Measurements from ENCODE around the gene LYVE1. TPM values are rescaled to one million over a fixed set of nuclear protein-coding genes. Genes with fewer than 3 reads are reported as not detected.

The LYVE1 gene
- total RNA-seq, 4 donors from 2014 or later = 0.42 to 66.8 (median 21.6) TPM

DNA sequence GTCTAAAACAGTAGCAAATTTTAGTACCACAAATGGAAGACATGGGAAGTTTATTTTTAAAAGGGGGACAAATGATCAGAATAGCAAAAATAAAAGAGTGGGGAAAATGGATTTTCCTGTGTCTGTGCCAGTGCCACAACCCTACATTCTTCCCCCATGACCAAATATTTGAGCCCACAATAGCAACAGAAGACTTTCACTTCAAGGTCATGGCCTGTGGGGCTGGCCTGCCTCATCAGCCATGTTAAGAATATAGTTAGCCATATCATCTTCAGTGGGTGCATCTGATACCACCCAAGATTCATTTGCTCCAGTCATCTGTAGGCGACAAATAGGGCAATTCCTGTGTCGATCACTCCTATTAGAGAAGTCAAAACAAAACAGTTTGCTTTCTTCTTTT is 53.8 kb downstream of the LYVE1 start:
- no peak for DNase-seq
- intact Hi-C loops (cut with DNase I) = no loop called here
- H3K36me3 ChIP-seq = peaks cover 0 to 53% (median 5%) of the 10 kb centered on the region in 3 donors
- peaks cover 0 to 29% (median 9%) of the 10 kb centered on the region in 3 donors for H3K4me1 ChIP-seq
- H3K4me3 ChIP-seq = no peak overlapping the region
- H3K9me3 ChIP-seq = no peaks in the 10 kb centered on the region
- 92 to 95% methylated on average over 2 of the region's 2 CpGs for WGBS, 2 donors
- peak overlapping the region in 1 of 4 donors; percentile 39 for H3K27ac ChIP-seq
- H3K27me3 ChIP-seq = no peaks in the 10 kb centered on the region
- TF ChIP-seq POLR2A (IDR thresholded peaks at IDR 0.05) (no peak), CTCF (IDR thresholded peaks at IDR 0.05) (no peak)

- no peaks in the 10 kb centered on the region for H3K27me3 ChIP-seq
- H3K27ac ChIP-seq = peak overlapping the region in 1 of 4 donors; percentile 39
- no peak overlapping the region for H3K4me3 ChIP-seq
- H3K9me3 ChIP-seq = no peaks in the 10 kb centered on the region
- no peak for DNase-seq
- H3K4me1 ChIP-seq = peaks cover 0 to 29% (median 9%) of the 10 kb centered on the region in 3 donors
- 22 to 24% methylated on average over 2 of the region's 2 CpGs for WGBS, 2 donors
- H3K36me3 ChIP-seq = peaks cover 0 to 48% (median 5%) of the 10 kb centered on the region in 3 donors
- TF ChIP-seq POLR2A (IDR thresholded peaks at IDR 0.05) = no peak
- TF ChIP-seq CTCF (IDR thresholded peaks at IDR 0.05) = peak in 5 of 6 experiments; percentile 20 to 57 (median 36)
- intact Hi-C loops (cut with DNase I) = no loop called here
Measured at GRCh38 chr11:10514202-10514601, 54.3 kb downstream of the LYVE1 start.

- TF ChIP-seq POLR2A (IDR thresholded peaks at IDR 0.05) (no peak), CTCF (IDR thresholded peaks at IDR 0.05) (no peak)
- H3K4me3 ChIP-seq = no peak overlapping the region
- H3K9me3 ChIP-seq = no peaks in the 10 kb centered on the region
- intact Hi-C loops (cut with DNase I) = no loop called here
- H3K36me3 ChIP-seq = peaks cover 0 to 37% (median 0%) of the 10 kb centered on the region in 3 donors
- H3K27ac ChIP-seq = no peak overlapping the region
- WGBS, 2 donors = 85 to 90% methylated on average over 6 to 10 of the region's 10 CpGs
- peaks cover 0 to 14% (median 9%) of the 10 kb centered on the region in 3 donors for H3K4me1 ChIP-seq
- DNase-seq = no peak
- no peaks in the 10 kb centered on the region for H3K27me3 ChIP-seq
Measured at GRCh38 chr11:10511181-10511621, 57.3 kb downstream of the LYVE1 start.

Other genes starting within 250 kb of the LYVE1 start
- 10 to 100 TPM in 2 of 4 donors, 1 to 10 TPM in 2; 8.7 to 15.2 (median 9.8) TPM for gene AMPD3, start 113.4 kb downstream of the LYVE1 start, total RNA-seq
- 10 to 100 TPM; 51.7 to 88.4 (median 56.9) TPM for gene RNF141, start 27.5 kb downstream of the LYVE1 start, total RNA-seq
- gene IRAG1, start 125.1 kb upstream of the LYVE1 start, total RNA-seq = 10 to 100 TPM in 2 of 4 donors, 1 to 10 TPM in 2; 3.5 to 48.4 (median 9.9) TPM
- 10 to 100 TPM; 21.4 to 34.4 (median 27.0) TPM for gene CTR9, start 182.6 kb upstream of the LYVE1 start, total RNA-seq
- 100 to 1,000 TPM; 476 to 665 (median 547) TPM for gene EIF4G2, start 240.3 kb upstream of the LYVE1 start, total RNA-seq

All from esophagus squamous epithelium (tissue), 5 donors.